Adipose tissue (tissue), 3 donors: ENCODE measurements around the gene CHMP4B. TPM values are rescaled to one million over a fixed set of nuclear protein-coding genes. Genes with fewer than 3 reads are reported as not detected.

Experiments
- H3K27ac ChIP-seq: one replicate; pipeline ENCODE4 v1.5.1; 2013; ENCODE audit warnings: low read depth, low read length
- WGBS, 3 donors: extraction: QIAGEN DNeasy Blood & Tissue Kit; methylation state at CpG; one replicate each; pipeline ENCODE4 v1.1.7; 2013; 5-methylcytosine and 5-hydroxymethylcytosine counted together
- polyA plus RNA-seq, 3 donors: library from polyadenylated mRNA; stranded (reverse); fragments of 200-250 nt; gene quantifications; one replicate each; pipeline ENCODE4 v1.2.3, GENCODE V29; 2013
- donor health status: healthy with polysubstance abuse.
- donor health status: Bipolar disorder and iron deficiency.
- donor health status: healthy.

The CHMP4B gene
- polyA plus RNA-seq, 3 donors = 50.9 to 131 (median 97.2) TPM

DNA sequence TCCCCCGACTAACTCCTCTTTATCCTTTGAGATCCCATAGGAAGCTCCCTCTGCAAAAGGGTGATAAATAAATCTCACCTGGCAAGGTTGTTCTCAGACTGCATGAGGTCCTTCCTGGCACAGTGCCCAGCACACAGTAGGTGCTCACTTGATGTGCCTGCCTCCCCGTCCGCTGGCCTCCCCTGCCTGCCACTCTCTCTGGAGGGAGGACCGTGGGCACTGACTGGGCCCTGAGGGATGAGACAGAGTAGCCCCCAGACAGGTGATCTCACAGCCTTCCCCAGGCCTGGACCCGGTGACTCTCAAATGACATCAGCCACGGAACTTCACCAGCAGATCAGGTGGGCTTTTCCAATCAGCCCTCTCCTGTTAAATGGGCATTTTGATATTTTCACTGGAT is 57.4 kb downstream of the CHMP4B start:
- WGBS, 3 donors = 74 to 82% (median 82%) methylated on average over 6 of the region's 6 CpGs
- no peak overlapping the region for H3K27ac ChIP-seq

DNA sequence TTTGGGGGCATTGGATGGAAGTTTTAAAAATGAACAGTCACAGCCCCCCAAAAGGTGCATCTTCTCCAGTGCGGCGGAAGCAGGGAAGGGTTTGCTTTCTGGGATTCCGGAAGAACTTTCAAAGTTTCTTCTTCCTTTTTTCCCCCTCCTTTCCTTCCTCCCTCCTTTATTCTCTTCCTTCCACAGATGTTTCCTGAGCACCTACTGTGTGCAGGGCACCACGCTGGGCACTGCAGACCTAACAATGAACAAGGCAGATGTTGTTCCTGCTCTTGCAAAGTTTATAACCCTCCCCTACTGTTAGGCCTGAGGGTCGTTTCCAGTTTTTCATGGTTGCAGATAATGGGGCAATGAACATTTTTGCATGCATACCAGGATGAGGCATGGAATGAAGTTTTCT is 58.1 kb downstream of the CHMP4B start:
- H3K27ac ChIP-seq = no peak overlapping the region
- 76 to 82% (median 80%) methylated on average over 5 of the region's 5 CpGs for WGBS, 3 donors

DNA sequence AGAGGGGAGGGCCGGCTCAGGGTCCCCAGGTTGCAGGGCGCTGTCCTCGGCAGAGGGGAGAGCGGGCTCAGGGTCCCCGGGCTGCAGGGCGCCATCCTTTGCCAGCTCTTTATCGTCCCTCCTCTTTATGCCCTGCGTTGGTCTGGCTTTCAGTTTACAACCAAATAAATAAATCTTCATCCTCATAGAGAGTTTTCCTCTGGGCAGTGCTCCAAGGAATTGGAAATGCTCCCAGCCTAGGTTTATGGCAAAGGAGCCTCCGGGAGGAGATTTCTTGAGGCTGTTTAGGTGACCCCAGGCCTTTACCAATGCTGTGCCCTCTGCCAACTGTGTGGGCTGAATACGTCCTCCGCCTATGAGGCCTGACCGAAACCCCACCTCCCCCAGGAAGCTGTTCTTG is 60.2 kb downstream of the CHMP4B start:
- H3K27ac ChIP-seq = no peak overlapping the region
- WGBS, 3 donors = 44 to 68% (median 65%) methylated on average over 11 to 12 of the region's 12 CpGs

DNA sequence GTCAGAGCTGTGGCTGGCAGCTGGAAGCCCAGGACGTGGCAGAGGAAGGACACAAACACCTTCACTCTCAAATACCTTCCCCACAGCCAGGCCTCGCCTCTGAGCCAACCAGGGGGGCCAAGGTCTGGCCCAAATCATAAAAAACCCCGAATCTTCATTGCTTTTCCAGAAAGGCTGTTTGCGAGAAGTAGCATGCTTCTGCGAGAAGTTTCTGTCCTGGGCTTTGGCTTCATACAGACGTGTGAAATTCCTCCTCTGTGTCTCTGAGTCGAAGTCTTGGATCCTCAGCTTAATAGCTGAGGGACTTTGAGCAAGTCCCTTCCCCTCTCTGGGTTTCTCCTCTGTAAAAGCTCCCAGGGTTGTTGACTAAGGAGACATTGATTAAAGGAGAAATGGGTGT is 63.0 kb downstream of the CHMP4B start:
- WGBS, 3 donors = 76 to 83% (median 80%) methylated on average over 7 of the region's 7 CpGs
- H3K27ac ChIP-seq = no peak overlapping the region

DNA sequence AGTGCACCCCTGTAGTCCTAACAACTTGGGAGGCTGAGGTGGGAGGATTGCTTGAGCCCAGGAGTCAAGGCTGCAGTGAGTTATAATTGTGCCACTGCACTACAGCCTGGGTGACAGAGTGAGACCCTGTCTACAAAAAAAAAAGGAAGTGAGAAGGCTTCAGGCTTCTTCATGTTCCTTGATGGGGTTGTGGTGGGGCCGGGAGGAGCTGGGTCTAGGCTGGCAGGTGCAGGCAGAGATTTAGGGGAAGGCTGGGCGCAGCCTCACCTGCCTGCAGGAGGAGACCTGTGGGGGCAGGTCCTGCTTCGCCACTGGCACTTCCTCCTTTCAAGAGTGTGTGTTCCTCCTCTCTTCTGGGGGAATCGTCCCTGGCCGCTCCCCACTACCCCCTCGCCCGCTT is 63.9 kb downstream of the CHMP4B start:
- H3K27ac ChIP-seq = no peak overlapping the region
- 79 to 84% (median 81%) methylated on average over 7 of the region's 7 CpGs for WGBS, 3 donors

DNA sequence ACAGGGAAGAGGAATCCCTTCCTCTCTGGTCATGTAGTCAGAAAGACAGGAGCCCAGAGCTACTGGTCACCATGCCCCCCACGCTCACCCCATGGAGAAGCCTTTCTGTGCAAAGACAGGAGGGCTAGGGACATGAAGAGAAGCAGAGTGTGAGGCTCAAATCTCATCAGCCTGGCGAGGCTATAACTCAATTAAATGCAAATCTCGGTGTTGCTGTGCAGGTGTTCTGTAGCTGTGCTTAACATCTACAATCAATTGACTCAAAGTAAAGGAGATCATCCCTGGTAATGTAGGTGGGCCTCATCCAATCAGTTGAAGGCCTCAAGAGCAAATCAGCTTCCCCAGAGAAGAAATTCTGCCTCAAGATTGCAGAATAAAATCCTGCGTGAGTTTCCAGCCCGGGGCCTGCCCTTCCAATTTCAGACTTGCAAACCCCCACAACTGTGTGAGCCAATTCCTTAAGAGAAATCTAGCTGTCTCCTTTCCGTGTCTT is 64.4 kb downstream of the CHMP4B start:
- H3K27ac ChIP-seq = no peak overlapping the region
- 86 to 97% (median 89%) methylated on average over 6 of the region's 6 CpGs for WGBS, 3 donors

DNA sequence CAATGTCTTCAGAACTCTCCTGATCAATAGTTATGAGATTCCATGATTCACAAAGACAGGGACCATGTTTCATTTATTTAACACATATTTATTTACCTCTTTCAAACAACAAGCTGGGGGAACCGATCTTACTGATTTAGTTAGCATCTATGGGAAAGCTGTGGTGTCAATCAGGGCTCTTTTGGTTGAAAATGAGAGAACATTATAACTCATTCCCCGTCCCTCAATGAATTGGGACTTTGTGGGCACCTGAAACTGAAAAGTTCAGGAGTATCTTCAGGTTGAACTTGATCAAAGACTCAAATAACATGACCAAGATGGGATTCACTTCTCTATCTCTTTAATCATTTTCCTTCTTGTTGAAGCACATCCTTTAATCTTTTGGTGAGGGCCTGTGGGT is 67.4 kb downstream of the CHMP4B start:
- WGBS, 3 donors = 85 to 96% (median 91%) methylated on average over 2 of the region's 2 CpGs

DNA sequence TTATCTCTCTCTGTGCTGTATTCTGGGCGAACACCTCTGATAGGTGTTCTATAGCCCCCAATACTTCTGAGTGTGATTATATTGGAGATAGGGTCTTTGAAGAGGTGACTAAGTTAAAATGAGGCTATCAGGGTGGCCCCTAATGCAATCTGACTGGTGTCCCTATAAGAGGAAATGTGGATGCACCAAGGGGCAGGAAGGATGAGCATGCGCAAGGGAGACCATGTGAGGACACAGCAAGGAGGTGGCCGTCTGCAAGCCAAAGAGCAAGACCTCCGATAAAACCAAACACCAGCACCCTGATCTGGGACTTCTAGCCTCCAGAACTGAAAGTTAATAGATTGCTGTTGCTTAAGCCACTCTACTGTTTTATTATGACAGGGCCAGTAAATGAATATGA is 69.2 kb downstream of the CHMP4B start:
- WGBS, 3 donors = 82 to 90% (median 88%) methylated on average over 4 of the region's 4 CpGs
- H3K27ac ChIP-seq = no peak overlapping the region

More for the DNA sequence above, 67.4 kb downstream of the CHMP4B start:
- no peak overlapping the region for H3K27ac ChIP-seq

DNA sequence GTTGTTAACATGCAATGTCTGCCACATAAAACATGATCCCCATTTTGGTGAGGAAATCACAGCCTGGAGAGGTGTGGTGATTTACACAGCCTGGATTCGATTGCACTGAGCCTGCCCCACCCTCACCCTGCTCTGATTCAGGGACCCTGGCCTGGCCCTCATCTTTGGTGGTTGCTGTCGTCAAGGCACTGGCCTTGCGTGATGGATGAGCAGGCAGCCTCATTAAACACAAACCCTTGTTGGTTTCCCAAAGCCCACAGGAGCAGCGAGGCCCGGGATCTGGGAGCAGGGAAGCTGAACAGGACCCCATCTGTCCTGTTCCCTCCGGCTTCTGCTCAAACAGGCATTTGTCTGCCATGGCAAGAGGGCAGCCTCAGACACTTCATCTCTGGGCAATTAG is 70.8 kb downstream of the CHMP4B start:
- WGBS, 3 donors = 54 to 62% (median 60%) methylated on average over 6 of the region's 6 CpGs
- no peak overlapping the region for H3K27ac ChIP-seq

DNA sequence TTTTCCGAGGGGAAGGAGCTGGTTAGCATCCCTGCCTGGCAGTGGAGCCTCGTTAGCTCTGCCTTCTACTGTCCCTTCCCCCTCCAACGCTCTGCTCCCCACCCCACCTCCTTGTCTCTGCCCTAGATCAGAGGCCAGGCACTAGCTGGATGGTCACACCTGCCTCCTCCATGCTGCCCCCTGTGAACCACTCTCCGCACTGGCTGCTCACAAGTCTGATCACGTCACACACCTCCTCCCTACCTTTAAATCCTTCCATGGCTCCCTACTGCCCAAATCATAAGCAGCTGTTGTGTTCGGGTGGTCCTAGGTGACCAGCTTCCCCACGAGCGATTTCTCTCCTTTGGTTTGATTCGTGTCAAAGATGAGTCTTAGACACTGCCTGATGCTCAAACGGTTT is 71.3 kb downstream of the CHMP4B start:
- H3K27ac ChIP-seq = no peak overlapping the region
- 79 to 86% (median 81%) methylated on average over 10 of the region's 10 CpGs for WGBS, 3 donors

DNA sequence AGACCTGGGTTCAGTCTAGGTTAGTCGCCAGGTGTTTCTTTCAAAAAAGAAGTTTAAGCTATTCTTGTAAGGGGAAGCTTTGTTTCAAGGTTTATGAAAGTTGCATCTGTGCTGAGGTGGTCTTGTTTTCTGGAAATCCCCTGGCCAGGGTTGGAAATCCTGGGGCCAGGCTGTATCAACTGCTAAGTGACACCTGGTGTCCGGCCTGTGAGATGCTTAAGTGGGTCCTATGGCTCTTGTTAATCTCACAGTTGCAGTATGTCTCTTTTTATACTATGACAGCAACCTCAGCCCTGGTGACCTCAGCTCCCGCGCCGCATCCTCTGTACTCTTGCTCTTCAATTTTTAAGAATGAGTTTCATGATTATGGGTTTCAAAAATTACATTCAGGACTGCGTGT is 72.0 kb downstream of the CHMP4B start:
- H3K27ac ChIP-seq = no peak overlapping the region
- WGBS, 3 donors = 81 to 90% (median 86%) methylated on average over 6 of the region's 6 CpGs

DNA sequence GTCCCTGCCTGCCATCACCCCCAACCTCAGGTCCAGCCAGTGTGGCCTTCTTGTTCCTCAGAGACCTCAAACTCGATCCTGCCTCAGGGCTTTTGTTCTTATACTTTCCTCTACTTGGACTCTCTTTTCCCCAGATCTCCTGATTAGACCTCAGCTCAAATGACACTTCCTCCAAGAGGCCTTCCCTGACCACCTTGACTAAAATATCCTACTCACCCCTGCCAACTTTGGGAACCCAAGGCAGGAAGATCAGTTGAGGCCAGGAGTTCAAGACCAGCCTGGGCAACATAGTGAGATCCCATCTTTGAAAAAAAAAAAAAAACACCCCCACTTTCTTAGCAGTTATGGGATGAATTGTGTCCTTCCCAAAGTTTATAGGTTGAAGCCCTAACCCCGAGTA is 73.5 kb downstream of the CHMP4B start:
- 85 to 89% (median 89%) methylated on average over 2 of the region's 2 CpGs for WGBS, 3 donors
- no peak overlapping the region for H3K27ac ChIP-seq

DNA sequence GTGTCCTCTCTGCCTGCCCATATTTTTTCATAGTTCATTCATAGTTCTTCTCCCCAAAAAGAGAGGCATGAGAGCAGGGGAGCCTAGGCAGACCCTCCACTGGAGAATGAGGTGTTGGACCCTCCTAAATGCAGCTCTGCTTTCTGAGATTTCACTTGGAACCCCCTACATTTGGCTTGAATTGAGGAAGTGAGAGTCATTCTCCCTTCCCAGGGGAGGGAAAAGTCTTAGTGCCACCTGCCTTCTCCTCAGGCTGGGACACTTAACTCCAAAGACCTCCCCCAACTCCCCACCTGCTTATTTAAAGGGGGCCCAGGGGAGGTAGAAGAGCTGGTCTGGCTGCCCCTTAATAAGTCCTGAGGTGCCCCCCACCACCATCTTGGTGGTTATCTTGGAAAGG is 78.2 kb downstream of the CHMP4B start:
- H3K27ac ChIP-seq = no peak overlapping the region

DNA sequence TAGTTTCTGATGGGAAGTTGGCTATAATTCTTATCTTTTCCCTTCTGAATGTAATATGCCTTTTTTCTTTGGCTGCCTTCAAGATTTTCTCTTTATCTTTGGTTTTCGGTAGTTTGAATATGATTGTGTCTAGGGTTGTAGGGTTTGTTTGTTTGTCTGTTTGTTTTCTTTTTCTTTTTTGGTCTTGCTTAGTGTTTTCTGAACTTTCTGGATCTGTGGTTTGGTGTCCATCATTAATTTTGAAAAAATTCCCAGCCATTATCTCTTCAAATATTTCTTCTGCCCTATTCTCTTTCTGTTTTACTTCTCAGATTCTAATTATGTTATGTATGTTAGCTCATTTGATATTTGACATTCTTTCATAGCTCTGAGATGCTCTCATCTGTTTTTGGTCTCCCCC is 79.4 kb downstream of the CHMP4B start:
- H3K27ac ChIP-seq = no peak overlapping the region
- WGBS, 3 donors = 84 to 95% (median 93%) methylated on average over 1 of the region's 1 CpG

DNA sequence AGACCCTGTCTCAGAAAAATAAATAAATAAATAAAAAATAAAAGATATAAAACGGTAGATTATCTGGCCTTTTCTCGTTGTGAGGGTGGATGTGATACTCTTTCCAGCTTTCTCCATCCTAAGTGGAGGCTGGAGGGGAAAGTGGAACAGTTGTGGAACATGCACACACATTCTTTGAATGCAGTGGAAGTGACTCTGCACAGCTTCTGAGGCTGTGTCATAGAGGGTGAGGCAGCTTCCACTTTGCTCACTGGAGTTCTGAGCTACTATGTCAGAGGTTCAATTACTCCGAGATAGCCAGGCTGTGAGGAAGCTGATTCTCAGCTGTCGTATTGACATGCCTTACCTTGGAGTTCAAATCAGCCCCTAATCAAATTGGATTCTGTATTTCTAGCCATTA is 82.2 kb downstream of the CHMP4B start:
- WGBS, 3 donors = 84 to 90% (median 89%) methylated on average over 4 of the region's 4 CpGs
- H3K27ac ChIP-seq = no peak overlapping the region

DNA sequence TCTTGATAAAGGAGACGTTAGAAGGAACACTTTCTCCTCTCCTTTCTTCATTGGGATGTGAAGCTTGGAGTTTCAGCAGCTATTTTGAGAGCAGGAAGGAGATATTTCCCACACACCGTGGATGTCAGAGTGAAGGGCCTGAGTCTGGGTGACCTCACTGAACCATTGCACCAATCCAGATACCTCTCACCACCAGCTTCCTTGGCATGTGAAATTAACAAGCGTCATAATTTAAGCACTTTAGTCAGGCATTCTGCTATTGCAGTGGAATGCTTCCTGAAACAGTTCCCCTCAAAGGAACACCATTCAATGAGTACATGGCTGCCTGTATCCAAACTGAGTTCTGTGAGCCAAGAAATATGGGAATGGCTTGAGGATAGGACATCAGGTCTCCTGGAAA is 83.7 kb downstream of the CHMP4B start:
- WGBS, 3 donors = 52 to 88% (median 60%) methylated on average over 3 of the region's 3 CpGs
- no peak overlapping the region for H3K27ac ChIP-seq

DNA sequence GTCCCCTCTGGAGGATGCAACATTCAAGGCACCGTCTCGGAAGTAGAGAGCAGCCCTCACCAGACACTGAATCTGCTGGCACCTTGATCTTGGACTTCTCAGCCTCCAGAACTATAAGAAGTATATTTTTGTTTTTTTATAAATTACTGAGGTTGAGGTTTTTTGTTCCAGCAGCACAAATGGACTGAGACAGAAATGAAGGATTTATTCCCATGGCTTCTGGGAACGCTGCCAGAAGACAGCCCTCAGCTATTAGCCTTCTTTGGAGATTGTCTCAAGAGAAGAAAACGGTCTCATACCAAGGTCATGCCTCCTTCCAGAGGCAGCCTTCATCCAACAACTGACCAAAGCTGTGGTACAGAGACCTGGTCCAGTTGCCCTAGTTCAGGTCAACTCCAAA is 85.4 kb downstream of the CHMP4B start:
- H3K27ac ChIP-seq = no peak overlapping the region
- 44 to 59% (median 52%) methylated on average over 4 of the region's 4 CpGs for WGBS, 3 donors

DNA sequence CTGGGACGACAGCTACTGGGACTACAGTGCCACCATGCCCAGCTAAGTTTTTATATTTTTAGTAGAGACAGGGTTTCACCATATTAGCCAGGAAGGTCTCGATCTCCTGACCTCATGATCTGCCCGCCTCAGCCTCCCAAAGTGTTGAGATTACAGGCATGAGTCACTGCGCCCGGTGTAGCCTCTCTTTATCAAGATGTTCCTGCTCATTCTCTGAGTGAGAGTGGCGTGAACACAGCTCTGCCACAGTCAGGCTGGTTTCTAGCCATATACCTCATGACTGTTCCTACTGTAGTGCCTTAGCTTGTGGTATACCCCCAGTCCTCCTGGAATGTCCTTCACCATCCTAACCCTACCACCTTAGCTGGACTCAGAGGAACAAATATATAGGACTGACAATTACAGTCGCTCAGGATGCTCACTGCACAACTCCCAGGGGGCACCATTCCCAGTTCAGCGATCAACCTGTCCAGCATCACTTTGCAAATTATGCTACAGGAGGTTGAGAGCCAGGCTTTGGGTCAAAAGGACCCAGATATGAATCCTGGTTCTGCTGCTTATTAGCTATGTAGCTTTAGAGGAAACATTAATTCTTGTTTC is 86.3 kb downstream of the CHMP4B start:
- H3K27ac ChIP-seq = no peak overlapping the region
- 76 to 85% (median 83%) methylated on average over 8 of the region's 8 CpGs for WGBS, 3 donors

DNA sequence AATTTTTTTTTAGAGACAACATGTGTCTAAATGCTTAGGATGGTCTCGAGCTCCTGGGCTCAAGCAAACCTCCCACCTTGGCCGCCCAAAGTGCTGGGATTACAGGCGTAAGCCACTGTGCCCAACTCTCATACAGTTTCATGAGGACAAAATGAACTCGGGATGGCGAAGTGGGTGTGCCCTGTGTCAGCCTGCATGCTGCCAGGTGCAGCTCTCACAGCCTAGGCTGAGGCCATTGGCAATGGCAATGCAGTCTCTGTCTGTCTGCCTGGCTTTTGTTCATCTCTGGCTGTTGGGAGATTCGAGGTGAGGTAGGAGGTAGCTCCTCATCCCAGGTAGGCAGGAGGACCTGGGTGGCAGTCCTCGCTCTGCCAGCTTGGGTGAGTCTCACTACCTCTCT is 88.0 kb downstream of the CHMP4B start:
- 88 to 91% (median 89%) methylated on average over 7 of the region's 7 CpGs for whole genome bisulfite sequencing, 3 donors
- H3K27ac ChIP-seq = no peak overlapping the region

DNA sequence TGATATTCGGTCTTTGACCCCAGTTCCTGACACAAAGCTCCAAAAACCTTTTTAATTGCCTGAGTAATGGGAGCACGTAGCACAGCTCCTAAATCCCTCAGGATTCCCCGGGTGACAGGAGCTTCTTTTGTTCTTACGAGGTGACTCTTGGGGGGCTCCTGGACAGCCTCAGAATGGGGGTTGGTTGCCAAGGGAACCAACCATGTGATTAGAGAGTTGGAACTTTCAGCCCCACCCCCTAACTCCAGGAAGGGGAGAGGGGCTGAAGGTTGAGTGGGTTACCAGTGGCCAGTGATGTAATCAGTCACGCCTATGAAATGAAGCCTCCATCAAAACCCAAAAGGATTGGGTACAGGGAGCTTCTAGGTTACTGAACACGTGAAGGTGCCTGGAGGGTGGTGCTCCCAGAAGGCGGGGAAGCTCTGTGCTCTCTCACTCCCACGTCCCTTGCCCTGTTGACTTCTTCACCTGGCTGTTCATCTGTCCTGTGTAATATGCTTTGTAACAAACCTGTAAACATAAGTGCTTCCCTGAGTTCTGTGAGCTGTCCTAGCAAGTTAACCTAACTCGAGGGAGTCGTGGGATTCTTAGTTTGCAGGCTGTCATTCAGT is 89.5 kb downstream of the CHMP4B start:
- no peak overlapping the region for H3K27ac ChIP-seq
- 47 to 52% (median 48%) methylated on average over 10 of the region's 10 CpGs for WGBS, 3 donors
